GM19455 (cell line): ENCODE measurements around the gene TRIM59.
"Not testable (repeated sequence)": the region's sequence is repeated elsewhere in the genome, so short reads cannot be mapped to it uniquely, and the experiment has no call there.

Experiments
- ATAC-seq: cut with Tn5 transposase; IDR thresholded peaks from one replicate; pipeline ENCODE4 v1.9.1; 2021; ENCODE audit not compliant: unreplicated experiment

The TRIM59 gene

GRCh38 chr3:160458151-160458550, 8.6 kb upstream of the TRIM59 start:
- ATAC-seq = no peak

GRCh38 chr3:160455846-160456245, 6.3 kb upstream of the TRIM59 start:
- ATAC-seq = no peak

GRCh38 chr3:160454995-160455394, 5.4 kb upstream of the TRIM59 start:
- ATAC-seq = no peak

GRCh38 chr3:160452251-160452650, 2.7 kb upstream of the TRIM59 start:
- ATAC-seq = not testable (repeated sequence)

- ATAC-seq = no peak
Measured at GRCh38 chr3:160451602-160452001, 2.0 kb upstream of the TRIM59 start.

- ATAC-seq = no peak
Measured at GRCh38 chr3:160450846-160451245, 1.3 kb upstream of the TRIM59 start.

GRCh38 chr3:160448845-160449635, 546 bp downstream of the TRIM59 start:
- ATAC-seq = peak; percentile 44

GRCh38 chr3:160447544-160447943, 2.0 kb downstream of the TRIM59 start:
- ATAC-seq = no peak

GRCh38 chr3:160446522-160447056, 3.0 kb downstream of the TRIM59 start:
- no peak for ATAC-seq

GRCh38 chr3:160445854-160446253, 3.7 kb downstream of the TRIM59 start:
- no peak for ATAC-seq

- ATAC-seq = no peak
Measured at GRCh38 chr3:160444411-160444810, 5.2 kb downstream of the TRIM59 start.

GRCh38 chr3:160440687-160441086, 8.9 kb downstream of the TRIM59 start:
- ATAC-seq = no peak

- no peak for ATAC-seq
Measured at GRCh38 chr3:160437083-160437455, 12.5 kb downstream of the TRIM59 start.

GRCh38 chr3:160435747-160436146, 13.8 kb downstream of the TRIM59 start:
- no peak for ATAC-seq

- no peak for ATAC-seq
Measured at GRCh38 chr3:160435095-160435494, 14.5 kb downstream of the TRIM59 start.

- ATAC-seq = no peak
Measured at GRCh38 chr3:160434071-160434470, 15.5 kb downstream of the TRIM59 start.

- ATAC-seq = no peak
Measured at GRCh38 chr3:160427832-160428424, 21.7 kb downstream of the TRIM59 start.

GRCh38 chr3:160417311-160417710, 32.3 kb downstream of the TRIM59 start:
- no peak for ATAC-seq

- ATAC-seq = peak; percentile 69
Measured at GRCh38 chr3:160413613-160414248, 35.9 kb downstream of the TRIM59 start.

GRCh38 chr3:160412477-160412876, 37.1 kb downstream of the TRIM59 start:
- no peak for ATAC-seq

GRCh38 chr3:160409812-160410610, 39.6 kb downstream of the TRIM59 start:
- no peak for ATAC-seq
